GM19452 (cell line): ENCODE measurements around the gene PYGO2.

Experiments
- ATAC-seq: cut with Tn5 transposase; IDR thresholded peaks from one replicate; pipeline ENCODE4 v1.9.1; 2021; ENCODE audit not compliant: unreplicated experiment

Gene PYGO2

DNA sequence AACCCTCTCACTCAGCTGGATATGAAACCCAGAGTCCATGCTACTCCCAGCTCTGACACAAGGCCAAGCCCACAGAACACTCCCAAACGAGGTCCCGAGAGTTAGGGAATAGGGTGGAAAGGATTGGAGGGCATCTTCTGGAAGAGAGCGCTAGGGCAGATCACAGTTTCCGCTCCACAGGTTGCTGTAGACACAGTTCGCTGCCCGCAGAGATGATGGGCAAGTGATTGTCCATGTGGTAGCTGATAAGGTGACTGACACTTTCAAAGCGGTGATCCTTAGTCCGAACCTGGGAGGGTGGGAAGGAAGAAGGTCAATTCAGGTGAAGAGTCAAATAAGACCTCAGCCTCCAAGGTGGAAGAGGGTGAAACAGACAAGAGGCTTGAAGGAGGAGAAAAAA, 2.1 kb upstream of the PYGO2 start:
- no peak for ATAC-seq

DNA sequence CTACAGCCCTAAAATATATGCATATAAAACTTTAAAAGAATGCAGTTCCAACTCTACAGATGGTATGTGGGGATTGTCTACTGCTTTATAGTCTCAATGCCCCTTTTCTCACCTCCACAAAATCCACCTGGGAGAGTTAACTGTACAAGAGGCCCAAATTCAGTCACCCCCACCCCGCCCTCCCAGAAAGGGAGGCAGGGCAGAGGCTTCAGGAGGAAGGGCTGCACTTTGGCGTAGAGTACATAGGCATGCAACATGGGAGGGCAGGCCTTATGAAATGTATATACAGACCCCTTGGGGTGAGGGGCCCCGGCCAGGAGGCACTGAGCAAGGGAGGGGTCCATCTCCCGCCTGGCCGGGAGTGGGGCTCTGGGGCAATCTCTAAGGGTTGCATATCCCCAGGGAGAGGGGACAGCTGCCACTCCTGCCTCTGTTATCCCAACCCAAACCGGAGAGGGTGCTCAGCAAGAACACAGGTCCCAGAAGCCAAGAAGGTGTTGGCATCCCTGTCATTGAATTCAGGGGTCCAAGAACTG, 1.3 kb upstream of the PYGO2 start:
- ATAC-seq: no peak

DNA sequence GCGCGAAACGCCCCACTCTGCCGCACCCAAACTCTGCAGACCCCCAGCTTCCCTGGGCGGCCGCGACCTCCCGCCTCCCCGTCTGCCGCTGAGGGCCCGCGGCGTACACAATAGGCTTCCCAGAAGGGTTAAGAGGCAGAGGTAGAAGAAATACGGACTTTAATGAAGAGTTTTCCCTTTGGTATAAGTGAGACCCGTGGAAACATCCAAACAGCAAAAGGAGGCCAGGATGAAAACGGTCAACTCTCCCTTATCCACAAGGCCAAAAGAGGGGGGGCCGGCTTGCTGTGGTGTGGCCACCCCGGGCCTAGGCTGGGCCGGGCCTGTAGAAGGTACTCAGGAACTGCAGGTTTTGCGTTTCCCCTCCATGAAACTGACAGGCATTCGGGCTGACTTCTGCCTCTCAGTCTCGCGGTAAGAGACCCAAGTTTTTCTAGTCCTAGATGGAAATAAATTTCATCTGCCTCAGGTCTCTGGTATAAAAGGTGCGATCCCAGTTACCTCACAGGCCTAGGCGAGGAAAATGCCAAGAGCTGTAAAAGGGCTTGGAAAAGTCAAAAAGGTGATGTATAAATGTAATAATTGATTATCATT, 671 bp upstream of the PYGO2 start:
- ATAC-seq: no peak

DNA sequence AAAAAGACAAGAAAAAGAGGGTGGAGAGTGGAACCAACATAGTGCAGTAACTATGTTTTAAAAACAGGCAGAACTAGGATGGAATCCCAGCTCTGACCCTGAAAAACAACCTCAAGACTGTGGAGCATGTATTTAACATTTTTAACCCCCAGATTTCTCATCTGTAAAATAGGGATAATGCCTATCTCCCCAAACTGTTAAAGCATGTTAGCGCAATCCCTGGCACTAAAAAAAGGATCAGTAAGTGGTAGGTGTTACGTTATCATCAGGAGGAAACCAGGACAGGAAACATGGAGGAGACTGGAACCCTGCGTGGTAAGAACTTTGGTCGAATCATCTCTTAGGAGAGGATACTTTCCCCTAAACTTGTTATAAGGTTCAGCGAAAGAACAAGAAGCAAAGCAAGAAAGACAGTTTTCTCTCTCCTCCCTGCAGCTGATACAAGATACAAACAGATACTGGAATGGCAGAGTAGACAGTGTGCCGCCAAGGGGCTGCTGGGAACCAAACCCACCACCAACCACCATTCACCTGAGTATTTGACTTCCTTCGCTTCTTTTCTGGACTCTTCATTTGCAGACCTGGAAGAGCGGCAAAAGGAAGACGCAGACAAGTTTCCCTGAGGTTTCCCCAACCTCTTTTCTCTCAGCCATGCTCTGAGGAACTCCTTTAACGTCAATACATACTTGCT, 991 bp downstream of the PYGO2 start:
- no peak for ATAC-seq

DNA sequence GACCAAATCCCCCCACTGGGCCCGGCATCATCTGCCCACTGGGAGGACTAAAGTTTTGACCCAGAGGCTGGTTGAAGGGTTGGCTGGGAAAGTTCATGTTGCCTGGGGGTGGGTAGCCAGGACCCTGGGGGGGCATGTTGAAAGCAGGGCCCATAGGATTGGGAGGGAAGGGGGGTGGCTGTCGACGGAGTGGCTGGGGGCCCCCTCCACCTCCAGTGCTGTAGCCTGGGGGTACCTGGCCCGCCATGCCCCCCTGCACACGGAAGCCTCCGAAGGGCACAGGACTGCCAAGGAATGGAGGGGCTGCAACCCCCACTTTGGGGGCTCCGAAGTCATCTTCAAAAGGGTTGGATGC, 2.2 kb downstream of the PYGO2 start:
- ATAC-seq: no peak

DNA sequence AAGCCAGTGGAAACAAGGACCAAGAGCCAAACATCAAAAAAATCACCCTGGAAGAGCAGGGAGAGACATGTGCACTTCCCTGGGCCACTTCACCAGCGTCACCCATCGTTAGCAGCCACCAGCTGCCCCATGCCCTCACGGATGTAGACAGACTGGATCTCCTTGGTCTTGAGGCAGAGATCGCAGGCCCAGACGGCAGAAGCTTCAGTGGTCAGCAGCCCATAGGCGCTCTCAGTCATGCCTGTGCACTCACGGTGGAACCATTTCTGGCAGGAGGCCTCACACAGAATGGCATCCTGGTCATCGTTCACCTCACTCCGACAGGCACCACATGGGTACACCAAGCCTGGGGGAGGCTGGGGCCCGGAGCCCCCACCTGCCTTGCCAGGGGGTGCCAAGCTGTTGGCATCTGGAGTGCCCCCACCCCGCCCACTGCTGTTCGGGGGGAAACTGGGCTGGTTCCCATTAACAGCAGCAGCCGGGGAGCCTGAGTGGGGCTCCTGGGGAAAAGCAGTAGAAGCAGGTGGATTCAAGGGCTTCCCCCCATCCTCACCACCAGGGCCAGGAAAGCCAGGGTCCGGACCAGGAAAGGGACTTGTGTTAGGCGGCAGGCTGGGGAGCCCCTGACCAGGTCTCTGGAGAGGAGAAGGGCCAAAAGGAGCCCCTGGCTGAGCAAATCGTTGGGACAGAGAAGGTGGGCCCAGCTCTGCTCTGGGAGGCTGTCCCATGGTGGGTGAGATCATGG, 2.7 kb downstream of the PYGO2 start:
- ATAC-seq: no peak

DNA sequence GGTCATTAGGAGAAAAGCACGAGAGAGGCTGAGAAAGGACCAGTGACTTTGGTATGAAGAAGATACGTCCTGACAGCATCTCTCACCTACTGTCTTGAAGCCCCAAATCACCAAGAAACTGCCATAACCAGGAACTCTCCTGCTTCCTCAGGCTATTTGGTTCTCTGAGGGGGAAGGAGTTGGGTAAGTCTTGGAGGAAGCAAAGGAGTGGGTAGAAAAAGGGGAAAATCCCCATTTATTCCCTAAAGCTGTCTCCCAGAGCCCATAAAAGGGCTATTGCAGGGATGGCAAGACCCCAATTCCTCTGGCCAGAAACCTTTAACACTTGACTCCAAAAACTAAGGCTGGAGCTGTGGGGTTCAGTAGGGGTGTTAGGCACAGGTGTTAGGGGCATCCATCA, 3.5 kb downstream of the PYGO2 start:
- no peak for ATAC-seq

DNA sequence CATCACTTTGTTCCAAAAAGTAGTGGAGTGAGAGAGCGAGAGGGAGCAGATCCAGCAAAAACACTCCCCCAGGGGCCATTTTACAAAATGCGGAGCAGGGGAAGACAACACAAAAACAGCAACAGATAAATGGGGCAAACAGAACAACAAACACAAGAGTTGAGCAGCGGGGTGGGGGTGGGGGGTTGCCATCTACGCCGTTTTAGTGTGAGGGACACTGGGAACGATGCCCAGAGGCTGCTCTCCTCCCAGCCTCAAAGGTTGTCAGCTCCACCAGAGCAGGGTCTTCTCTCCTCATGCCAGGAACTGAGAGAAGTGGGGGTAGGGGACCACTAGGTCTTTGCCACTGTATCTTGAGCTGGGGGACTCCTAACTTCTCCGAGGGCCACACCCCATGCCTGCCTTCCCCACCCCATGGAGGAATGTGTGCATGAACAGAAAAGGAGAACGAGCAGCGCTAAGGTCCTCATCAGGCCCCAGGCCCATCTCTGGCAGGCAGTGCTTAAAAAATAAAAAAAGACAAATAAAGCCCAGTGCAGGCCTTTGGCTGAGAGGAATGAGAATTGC, 4.4 kb downstream of the PYGO2 start:
- no peak for ATAC-seq

DNA sequence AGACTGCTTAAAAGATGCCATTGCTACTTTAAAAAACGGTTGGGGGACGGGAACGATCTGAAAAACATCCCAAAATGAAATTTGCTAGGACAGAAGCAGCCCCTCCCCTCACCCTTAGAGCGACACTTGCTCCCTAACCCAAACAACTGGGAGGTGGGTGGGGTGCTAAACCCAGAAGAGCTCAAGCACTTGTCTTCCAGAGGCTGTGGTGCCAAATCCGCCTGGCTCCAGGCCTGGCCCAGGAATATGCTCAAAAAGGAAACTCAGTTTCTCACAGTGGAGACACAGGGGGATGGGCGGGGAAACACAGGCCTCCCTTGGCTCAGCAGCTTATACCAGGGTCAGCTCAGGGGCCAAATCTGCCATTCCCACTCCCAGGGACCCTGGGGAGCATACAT, 5.0 kb downstream of the PYGO2 start:
- ATAC-seq: no peak

DNA sequence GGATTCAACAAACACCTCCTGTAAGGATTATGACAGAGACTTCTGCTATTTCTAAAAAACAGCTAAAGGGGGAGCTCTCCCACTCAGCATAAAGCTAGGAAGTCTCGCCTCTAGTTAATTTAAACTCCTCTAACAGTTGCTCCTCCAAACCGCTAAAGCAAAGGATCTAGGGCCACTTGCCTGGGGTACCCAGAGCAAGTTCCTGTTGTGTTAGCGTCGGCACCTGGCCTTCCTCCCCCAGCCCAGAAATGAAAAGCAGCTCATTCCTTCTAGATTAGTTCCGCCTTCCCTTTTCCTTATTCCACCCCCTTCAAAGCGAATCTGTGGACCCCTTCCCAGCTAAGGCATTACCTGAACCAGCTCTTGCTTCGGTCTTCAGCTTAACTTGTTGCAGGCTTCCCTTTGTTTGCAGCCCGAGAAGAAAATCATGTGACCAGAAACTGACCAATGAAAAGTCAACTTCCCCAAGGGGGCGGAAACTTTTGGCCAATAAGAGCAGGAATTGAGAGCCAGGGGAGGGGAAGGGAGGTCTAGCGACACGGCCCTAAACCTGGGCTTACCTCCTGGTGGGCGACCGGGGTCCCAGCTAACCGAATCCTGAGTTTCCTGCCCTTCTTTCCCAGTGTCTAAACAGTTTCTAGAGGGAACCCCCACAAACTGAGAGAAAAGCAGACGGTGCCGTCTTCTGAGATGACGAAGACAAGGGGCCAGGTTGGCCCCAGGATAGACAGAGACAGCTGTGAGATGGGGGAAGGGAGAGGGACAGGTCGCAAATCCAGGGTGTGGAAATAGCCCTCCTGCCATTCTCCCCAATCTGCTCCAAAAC, 5.7 kb downstream of the PYGO2 start, which contains the start of gene PBXIP1:
Gene PBXIP1 (minus strand): TSS at position 382 of the 826 bp plus-strand sequence. CDS start 2,378 bp downstream, outside the sequence.
- ATAC-seq: peak; percentile 58

DNA sequence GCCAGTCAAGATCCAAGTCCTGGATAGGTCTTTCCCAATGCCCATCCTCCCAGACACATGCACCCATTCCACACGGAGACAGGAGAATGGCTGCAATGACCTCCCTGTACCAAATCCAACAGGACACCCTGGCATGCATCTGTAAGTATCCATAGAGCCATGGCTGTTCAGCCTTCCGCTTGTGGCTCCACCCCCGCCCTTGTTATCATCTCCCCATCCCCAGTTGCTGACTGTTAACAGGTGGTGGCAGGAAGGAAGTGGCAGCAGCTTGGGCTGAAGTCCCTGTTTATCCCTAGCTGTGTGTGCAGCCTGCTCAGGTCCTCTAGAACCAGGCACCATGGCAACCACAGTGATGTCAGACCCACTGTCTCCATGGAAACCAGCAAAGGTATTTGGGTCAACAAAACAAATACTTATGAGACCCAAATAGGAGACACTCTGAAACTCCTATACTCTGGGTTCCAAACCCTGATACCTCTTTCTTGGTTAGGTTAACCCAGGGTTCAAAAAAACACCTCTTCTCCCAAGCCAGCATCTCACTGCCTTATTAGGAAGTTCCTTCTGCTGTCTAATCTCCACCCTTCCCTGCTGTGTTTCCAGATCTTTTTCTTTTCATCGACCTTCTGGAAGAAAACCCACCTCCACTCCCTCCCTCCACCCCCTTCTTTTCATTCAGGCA, 6.4 kb downstream of the PYGO2 start:
- peak; percentile 55 for ATAC-seq

DNA sequence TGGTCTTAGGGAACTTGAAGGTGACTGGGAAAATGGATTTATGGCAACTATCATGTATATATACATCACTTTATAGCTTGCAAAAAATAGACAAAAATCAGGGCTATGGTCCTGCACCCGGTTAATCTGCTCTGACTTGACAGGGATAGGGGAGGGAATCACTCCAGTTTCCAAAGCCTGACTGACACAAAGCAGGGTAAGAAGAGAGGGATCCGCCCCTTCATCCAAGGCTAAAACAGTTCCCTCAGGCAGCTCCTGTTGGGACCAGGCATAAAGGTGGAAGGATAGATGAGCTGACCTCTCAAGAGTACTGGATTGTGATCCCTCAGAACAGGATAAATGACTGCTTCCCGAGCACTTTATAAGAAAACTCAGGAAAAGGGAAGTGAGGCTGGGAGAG, 7.0 kb downstream of the PYGO2 start:
- no peak for ATAC-seq

DNA sequence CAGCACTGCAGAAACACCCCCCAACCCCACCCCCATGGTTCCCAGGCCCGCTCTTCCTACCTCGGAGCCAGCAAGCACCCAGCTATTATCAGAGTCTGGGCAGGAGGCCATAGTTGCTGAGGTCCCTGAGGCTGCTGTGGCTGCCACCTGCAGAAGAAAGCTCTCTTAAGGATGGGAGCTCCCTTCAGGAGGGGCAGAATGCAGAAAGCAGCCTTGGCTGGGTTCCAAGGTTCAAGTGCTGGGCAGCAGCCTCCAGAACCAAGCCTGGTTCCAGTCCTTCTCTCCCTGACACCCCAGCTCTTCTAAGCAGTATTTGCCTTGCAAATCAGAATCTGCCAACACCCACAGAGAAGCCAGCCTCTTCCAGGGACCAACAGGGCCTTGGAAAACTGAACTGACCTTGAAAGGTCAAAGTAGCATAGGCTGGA, 8.0 kb downstream of the PYGO2 start:
- no peak for ATAC-seq

DNA sequence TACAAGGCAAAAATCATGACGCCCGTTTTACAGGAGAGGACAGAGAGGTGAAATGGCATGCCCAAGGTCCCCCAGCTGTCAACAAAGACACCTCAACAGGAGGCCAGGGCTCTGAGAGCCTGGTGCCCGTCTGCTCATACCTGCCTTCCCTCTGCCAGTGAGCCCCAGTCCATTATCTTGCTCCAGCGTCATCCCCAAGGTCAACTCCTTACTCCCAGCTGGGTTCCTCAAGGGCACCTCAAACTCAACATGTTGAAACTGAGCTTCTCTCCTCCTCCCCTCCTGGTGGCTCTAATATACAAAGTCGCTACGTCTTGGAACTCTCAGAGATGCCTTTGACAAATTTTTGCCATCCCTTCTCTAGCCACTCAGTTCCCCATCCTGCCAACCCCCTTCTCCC, 8.9 kb downstream of the PYGO2 start:
- no peak for ATAC-seq

DNA sequence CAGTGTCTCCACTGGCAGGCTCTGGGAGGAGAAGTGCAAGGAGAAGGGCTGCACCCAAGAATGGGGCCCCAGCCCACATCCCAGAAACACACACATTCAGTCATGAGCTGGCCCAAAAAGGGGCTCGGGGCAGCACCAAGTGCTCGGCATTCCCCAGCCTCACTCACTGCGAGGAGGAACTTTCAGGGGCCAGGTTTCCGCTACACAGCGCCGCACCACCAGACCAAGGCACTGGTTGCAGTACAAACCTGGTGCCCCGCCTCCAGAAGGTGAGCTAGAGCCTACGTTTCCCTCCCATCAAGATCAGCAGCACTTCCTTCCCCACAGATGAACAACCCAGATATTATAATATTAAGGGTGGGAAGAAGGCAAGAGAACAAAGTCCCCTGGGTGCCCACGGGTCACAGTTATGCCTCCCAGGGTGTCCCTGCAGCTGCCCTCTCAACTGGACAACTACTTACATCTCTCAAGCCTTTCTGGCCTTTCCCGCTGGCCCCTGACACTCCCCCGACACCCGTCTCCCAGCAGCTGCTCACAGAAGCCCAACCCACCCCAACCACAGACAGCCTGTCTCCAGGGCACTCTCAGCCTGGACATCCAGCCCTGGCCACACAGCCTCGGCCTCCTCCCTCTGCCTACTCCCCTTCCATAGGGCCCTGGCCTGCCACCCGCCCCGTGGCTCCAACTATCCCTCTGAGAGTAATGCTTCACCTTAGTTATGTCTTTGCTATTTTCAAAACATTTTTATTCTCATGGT, 9.5 kb downstream of the PYGO2 start:
- ATAC-seq: no peak

DNA sequence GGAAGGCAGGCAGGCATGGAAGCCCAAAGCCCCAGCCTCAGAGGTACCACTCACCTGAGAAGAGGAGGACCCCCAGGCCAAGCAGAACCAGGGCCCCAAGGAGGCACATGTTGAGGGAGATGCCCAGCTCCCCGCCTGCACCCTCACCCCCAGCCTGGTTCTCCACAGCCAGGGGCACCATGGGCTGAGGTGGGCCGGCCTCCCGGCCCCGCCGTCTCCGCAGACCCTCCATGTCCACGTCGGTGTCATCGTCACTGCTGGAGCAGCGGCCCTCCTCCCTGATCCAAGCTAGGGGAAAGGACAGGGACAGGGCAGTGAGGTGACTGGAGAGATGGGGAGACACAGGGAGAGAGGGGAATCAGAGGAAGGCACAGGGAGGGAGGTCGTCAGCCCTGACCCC, 13.5 kb downstream of the PYGO2 start:
- no peak for ATAC-seq

DNA sequence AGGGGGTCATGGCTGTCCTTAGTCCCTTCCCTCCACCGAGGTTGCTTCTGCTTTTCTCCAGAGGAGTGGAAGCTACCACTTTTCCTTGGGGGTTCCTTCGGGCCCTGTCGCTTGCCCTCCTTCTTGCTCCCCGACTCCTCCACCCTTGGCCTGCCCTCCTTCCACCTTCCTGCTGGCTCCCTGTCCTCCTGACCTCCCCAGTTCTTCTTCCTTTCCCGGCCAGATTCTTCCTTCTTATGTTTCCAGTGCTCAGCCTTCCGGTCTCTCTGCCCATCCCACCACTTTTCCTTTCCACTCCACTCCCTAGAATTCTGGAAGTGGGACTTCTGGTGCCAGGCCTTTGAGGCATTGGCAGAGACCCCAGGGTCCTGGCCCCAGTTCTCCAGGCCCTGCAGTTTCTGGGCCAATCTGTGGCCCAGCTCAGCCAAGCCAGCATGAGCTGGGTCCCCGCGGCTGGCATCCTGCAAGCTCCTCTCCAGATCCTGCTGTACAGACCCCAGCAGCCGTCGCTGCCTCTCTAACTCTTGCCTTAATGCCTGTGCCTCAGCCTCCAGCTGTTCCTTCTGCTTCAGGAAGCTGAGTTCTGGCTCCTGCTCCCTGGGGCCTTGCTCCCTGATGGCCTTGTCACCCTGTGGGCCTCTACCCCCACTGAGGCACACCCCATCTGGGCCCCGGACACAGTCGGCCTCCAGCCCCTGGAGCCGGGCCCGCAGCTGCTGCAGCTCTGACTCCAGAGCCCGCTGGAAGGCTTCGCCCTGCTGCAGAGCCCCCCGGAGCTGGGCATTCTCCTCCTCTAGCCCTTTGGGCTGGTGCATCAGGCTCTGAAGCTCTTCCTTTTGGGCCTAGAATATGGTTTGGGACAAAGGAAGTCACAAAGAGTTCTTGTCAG, 15.4 kb downstream of the PYGO2 start:
- no peak for ATAC-seq

DNA sequence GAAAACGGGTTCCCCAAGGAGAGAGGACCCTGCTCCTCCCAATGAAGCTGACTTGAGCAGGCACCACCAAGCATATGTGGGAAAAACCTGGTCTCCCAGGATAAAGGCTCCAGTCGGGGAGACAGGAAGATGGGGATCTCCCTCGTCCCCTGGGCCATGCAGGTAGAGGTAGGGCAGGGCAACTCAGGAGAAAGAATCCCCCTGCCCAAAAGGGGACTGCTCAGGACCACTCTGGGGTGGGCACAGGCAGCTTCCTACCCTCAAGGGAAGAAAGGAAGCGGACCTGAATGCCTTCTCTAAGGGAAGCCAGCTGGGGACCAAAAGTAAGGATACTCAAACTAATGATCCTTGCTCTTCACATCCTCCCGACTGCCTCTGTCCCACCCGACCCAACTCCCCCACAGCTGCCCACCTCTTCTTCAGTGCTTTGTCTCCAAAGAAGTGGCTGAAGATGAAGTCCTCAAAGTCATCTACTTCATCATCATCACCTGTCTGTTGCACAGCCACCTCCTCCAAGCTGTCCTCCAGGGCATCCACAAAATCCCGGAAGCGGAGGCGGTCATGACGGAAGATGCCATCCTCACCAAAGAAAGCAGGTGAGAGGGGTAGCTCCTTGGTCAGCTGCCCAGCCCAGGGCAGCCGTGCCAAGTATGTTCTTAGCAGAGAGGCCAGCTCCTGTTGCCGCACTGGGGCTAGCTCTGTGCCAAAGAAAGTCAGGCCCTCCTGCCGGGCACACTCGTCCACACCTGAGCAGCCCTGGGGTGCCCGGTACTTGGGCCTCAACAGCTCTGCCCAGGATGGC, 16.2 kb downstream of the PYGO2 start:
- no peak for ATAC-seq
